Urothelium cell line (cell line): ENCODE data around the gene PRKN.
"Not testable (repeated sequence)": the region's sequence is repeated elsewhere in the genome, so short reads cannot be mapped to it uniquely, and the experiment has no call there.

Source experiments
- DNase-seq: peaks from one replicate; pipeline ENCODE4 v3.0.0; 2011; ENCODE audit warnings: low spot score, mixed read lengths
- FAIRE-seq: peaks from 2 replicates; lab custom pipeline; 2011; peaks lifted over from hg19 to GRCh38; lab: Jason Lieb, UNC

The PRKN gene

DNA sequence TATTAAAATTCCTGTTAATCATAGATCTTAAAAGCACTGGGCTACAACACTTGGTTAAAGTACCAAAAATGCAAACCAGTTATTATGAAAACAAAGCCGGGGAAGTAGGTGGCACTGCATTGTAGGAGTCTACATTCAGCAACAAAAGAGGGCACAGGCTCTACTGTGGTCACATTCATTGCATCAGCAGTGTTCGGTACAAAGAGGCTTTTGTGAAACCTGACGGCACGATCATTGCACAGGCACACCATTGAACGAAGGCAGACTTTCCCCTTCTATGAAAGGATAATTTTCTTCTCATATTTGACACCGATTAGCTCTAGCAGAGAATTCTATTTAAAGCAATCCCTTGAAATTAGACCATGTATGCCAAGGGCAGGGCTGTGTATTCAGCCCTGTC, 1409.1 kb downstream of the PRKN start:
- DNase-seq (peak; percentile 35), FAIRE-seq (no peak)

DNA sequence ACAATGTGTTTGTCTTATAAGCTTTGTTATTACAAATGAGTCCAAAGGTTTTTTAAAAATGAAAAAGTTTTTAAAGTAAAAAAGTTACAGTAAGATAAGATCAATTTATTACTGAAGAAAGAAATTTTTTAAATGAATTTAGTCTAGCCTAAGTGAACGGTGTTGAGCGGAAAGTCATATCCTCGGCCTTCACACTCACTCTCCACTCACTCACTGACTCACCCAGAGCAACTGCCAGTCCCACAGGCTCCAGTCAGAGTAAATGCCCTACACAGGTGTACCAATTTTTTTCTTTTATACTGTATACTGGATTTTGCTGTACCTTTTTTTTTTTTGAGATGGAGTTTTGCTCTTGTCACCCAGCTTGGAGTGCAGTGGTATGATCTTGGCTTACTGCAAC, 1411.0 kb downstream of the PRKN start:
- FAIRE-seq: no peak

GRCh38 chr6:161315246-161315917, 1412.2 kb downstream of the PRKN start:
- DNase-seq, FAIRE-seq: not testable (repeated sequence)

More for the DNA sequence above, 1411.0 kb downstream of the PRKN start:
- no peak for DNase-seq

- FAIRE-seq: not testable (repeated sequence)
These were observed 1412.9 kb downstream of the PRKN start for GRCh38 chr6:161314541-161315245.

GRCh38 chr6:161313940-161314509, 1413.5 kb downstream of the PRKN start:
- no peak for DNase-seq
- no peak for FAIRE-seq

More at GRCh38 chr6:161314541-161315245, 1412.9 kb downstream of the PRKN start:
- DNase-seq: not testable (repeated sequence)

GRCh38 chr6:161313475-161313874, 1414.1 kb downstream of the PRKN start:
- not testable (repeated sequence) for DNase-seq, FAIRE-seq

DNA sequence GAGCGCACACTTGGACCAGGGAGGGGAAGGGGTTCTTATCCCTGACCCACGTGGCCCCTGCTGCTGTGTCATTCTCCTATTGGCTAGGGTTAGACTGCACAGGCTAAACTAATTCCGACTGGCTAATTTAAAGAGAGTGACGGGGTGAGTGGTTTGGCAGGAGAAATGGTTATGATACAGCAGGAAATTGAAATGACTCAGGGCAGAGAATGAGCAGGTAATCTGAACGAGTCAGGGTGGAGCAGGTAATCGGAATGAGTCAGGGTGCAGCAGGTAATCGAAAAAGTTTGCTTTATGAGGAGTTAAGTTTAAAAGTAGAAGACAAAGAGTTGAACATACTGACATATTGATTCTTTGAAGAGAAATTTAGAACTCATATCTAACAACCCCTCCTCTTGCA, 1417.8 kb downstream of the PRKN start:
- FAIRE-seq, DNase-seq: not testable (repeated sequence)

GRCh38 chr6:161308075-161308655, 1419.4 kb downstream of the PRKN start:
- no peak for FAIRE-seq
- DNase-seq: no peak

DNA sequence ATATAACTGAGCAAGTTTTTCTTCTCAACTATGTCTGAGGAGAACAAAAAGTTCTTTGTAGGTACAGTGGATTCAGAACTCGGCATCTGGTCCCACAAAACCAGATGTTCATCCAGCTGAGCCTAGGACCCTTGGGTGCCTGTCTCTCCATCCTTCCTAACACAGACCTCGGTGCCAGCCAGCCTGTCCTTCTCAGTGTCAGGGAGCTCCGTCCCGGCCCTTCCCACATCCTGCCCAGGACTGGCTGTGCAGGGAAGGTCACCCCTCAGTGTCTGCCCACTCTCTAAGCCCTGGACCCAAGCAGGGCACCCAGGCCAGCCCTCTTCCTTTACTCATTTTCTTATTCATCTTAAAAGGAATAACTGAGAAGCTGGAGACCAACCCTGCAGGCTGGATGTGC, 1421.7 kb downstream of the PRKN start:
- FAIRE-seq (no peak), DNase-seq (no peak)

DNA sequence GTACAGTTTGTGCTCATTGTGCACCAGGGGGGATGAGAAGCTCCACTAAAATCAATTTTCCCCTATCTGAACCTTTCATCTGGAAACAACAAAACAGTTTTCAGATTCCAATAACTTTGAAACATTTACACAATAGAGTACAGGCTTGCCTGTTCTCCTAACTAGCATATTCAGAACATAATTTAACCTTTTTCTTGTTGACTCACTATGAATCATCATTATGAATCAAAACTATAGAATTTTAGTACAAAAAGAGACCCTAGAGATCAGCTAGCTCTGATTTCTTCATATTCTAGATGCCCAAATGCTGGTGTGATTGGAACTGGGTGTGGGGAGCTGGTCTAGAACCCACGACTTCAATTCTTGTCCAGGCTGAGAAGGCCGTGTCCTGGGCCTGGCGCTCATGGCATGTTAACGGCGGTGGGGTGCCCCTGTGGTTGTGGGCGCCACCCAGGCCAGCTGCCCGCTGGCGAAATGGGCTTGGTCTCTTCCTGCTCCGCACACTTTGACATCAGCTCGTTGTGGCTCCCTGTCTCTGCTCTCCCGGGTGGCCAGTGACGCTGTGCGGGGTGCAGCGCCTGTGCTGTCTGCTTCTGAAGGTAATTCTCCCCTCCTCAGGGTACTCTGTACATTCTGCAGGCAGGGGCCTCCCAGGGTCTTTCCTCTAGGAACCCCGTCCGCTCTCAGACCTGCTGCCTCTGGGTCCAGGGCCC, 1423.8 kb downstream of the PRKN start:
- FAIRE-seq (no peak), DNase-seq (no peak)

DNA sequence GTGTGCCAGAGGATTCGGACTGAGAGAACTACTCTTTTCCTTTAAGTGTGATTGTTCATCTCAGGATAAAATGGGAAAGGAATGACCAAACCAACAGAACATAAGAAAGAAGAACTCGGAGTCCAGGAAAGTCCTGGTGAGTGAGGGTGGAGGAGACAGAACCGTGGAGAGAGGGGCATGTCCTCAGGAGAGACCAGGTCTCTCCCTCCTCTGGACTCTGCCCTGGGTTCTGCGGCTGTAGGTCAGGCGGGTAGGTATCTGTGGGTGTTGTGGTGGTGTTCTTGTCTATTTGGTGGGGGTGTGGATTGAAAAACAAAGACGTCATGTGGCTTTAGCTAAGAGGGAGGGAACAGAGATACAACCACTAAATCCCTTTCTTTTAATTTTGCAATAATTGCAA, 1424.6 kb downstream of the PRKN start:
- no peak for DNase-seq
- no peak for FAIRE-seq

DNA sequence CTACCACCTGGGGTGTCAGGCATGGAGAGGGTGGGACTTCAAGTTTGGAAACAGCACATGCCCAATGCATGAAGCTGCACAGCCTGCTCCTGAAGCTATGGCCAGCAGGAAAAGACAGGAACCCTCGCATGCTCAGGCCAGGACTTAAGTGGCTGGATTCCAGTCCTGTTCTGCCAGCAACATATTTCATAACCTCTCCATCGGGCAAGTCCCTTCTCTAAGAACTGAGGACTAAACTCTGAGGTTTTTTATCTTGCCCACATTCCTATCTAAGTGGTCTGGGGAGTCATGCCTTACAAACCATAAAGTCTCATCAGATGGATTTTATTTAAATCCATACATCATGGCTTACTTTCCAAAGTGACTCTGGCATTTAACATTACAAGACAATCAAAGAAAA, 1426.2 kb downstream of the PRKN start:
- DNase-seq (no peak), FAIRE-seq (no peak)

GRCh38 chr6:161300823-161301222, 1426.7 kb downstream of the PRKN start:
- FAIRE-seq: no peak
- no peak for DNase-seq

DNA sequence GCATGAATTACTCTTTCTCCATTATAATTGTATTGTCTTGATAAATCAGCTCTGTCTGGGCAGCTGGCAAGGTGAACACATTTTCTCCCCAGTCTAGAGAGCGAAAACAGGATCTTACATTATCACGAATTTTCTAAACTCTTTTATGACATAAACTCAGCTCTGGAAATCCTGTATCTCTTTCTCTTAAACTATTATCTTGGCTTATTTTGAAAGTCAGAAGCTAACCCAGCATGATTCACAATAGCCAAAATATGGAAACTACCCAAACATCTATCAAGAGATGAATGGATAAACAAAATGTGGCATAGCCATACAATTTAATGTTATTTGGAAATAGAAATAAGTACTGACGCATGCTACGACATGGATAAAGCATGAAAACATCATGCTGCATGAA, 1427.8 kb downstream of the PRKN start:
- FAIRE-seq (no peak), DNase-seq (no peak)
